ENCODE data around the gene RPRML.
"Not testable (repeated sequence)": the region's sequence is repeated elsewhere in the genome, so short reads cannot be mapped to it uniquely, and the experiment has no call there.

The RPRML gene

DNA sequence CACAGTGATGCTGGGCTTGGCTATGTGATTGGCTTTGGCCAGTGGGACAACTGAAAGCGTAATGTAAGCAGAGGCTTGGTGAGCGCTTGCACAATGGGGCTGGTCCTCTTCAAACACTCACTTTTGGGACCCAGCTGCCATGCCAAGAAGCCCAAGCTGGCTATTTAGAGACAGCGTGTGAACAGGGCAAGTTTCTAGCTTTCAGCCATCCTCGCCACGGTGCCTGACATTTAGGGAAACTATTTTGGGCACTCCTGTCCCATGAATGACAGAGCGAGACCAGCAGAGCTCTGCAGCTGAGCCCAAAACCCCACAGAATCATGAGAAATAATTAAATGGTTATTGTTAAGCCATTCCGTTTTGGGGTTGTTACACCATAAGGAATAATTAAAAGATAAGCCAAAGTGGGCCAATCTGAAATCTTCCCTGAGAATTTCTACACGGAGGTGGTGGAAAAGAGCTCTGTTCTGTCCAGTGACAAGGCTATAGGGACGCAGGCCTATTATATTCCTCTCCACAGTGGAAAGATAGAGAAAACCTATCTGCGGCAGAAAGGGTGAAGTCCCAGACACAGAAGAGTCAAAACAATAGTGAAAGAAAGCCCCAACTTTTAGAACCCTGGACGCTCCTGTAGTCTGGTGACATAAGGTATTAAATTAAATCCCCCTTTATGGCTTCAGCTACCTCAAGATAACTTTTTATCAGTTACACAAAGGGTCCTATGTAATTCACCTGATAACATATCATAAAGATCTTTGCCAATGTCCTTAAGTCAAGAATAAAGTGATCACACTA is 10.8 kb upstream of the RPRML start:
- no peaks in the 10 kb centered on the region for H3K27me3 ChIP-seq (ENCODE audit: control insufficient read depth in 2 of 2, insufficient read depth in 2 of 2, low read length in 2 of 2)
- H3K4me3 ChIP-seq (ENCODE audit: low read length in 2 of 2): no peak overlapping the region
- no peaks in the 10 kb centered on the region for H3K4me1 ChIP-seq (ENCODE audit: control insufficient read depth in 2 of 2, insufficient read depth in 2 of 2, low read length in 2 of 2)
- H3K27ac ChIP-seq (ENCODE audit: low read depth in 2 of 2, low read length in 2 of 2): no peak overlapping the region
- H3K9ac ChIP-seq (ENCODE audit: low read depth in 1 of 2, low read length in 2 of 2): no peak overlapping the region
- H3K9me3 ChIP-seq (ENCODE audit: control insufficient read depth in 2 of 2, low read length in 2 of 2): no peaks in the 10 kb centered on the region
- no peaks in the 10 kb centered on the region for H3K36me3 ChIP-seq (ENCODE audit: control insufficient read depth in 2 of 2, insufficient read depth in 2 of 2, low read length in 2 of 2)

DNA sequence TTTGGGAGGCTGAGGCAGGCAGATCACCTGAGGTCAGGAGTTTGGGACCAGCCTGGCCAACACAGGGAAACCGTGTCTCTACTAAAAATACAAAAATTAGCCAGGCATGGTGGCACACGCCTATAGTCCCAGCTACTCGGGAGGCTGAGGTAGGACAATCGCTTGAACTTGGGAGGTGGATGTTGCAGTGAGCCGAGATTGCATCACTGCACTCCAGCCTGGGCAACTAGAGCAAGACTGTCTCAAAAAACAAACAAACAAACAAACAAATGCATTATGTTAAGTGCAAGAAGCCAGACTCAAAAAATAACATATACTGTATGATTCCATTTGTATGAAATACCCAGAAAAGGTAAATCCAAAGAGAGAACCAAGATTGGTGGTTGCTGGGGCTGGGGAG is 8.9 kb upstream of the RPRML start:
- H3K27ac ChIP-seq (ENCODE audit: low read depth in 2 of 2, low read length in 2 of 2); H3K36me3 ChIP-seq (ENCODE audit: control insufficient read depth in 2 of 2, insufficient read depth in 2 of 2, low read length in 2 of 2); H3K9ac ChIP-seq (ENCODE audit: low read depth in 1 of 2, low read length in 2 of 2); H3K27me3 ChIP-seq (ENCODE audit: control insufficient read depth in 2 of 2, insufficient read depth in 2 of 2, low read length in 2 of 2); H3K9me3 ChIP-seq (ENCODE audit: control insufficient read depth in 2 of 2, low read length in 2 of 2); H3K4me3 ChIP-seq (ENCODE audit: low read length in 2 of 2): not testable (repeated sequence)
- peaks cover 7 to 12% of the 10 kb centered on the region in 2 donors for H3K4me1 ChIP-seq (ENCODE audit: control insufficient read depth in 2 of 2, insufficient read depth in 2 of 2, low read length in 2 of 2)

DNA sequence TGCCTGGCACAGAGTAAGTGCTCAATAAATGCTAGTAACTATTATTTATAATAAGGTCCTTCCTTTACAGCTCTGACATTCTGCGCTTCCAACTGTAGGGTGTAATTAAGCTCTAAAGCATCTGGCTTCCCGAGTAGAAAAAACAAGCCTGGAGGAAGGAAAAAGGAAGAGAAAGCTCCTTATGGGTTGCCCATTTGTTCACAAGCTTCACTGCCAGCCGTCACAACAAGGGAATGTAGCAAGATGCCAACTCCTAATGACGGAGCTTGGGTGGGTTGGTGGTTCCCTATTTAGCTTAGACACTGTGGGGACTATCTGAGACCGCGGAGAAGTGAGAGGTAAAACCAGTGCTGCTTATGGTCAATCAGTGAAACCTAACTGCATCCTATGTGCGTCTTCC is 7.3 kb upstream of the RPRML start:
- Histone ChIP-seq H3K9me3 (ENCODE audit: control insufficient read depth in 2 of 2, low read length in 2 of 2) (no peaks in the 10 kb centered on the region), H3K36me3 (ENCODE audit: control insufficient read depth in 2 of 2, insufficient read depth in 2 of 2, low read length in 2 of 2) (no peaks in the 10 kb centered on the region), H3K4me3 (ENCODE audit: low read length in 2 of 2) (no peak overlapping the region), H3K4me1 (ENCODE audit: control insufficient read depth in 2 of 2, insufficient read depth in 2 of 2, low read length in 2 of 2) (peaks cover 7 to 12% of the 10 kb centered on the region in 2 donors), H3K9ac (ENCODE audit: low read depth in 1 of 2, low read length in 2 of 2) (no peak overlapping the region), H3K27me3 (ENCODE audit: control insufficient read depth in 2 of 2, insufficient read depth in 2 of 2, low read length in 2 of 2) (no peaks in the 10 kb centered on the region), H3K27ac (ENCODE audit: low read depth in 2 of 2, low read length in 2 of 2) (no peak overlapping the region)

DNA sequence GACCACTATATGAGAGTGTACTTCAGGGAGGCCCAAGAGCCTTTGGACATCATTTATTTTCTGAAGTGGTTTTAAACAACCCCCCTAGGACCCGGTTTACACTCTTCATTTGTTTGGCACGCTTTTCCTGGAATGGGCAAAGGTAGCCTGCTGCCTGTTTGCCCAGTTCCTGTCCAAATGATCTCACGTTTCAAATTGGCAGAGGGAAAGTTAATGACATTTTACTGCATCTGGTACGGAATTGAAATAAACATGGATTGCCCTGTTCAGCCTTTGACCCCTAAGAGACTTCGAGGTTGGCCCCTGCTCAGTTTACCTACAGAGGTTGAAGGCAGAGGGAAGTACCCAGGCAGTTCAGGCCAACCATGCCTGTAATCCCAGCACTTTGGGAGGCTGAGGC is 5.8 kb upstream of the RPRML start:
- Histone ChIP-seq H3K4me3 (ENCODE audit: low read length in 2 of 2) (peak overlapping the region in 1 of 2 donors; percentile 20), H3K9me3 (ENCODE audit: control insufficient read depth in 2 of 2, low read length in 2 of 2) (no peaks in the 10 kb centered on the region), H3K36me3 (ENCODE audit: control insufficient read depth in 2 of 2, insufficient read depth in 2 of 2, low read length in 2 of 2) (no peaks in the 10 kb centered on the region), H3K27ac (ENCODE audit: low read depth in 2 of 2, low read length in 2 of 2) (peak overlapping the region; percentile 83 to 84), H3K27me3 (ENCODE audit: control insufficient read depth in 2 of 2, insufficient read depth in 2 of 2, low read length in 2 of 2) (peaks cover 0 to 3% of the 10 kb centered on the region in 2 donors), H3K9ac (ENCODE audit: low read depth in 1 of 2, low read length in 2 of 2) (peak overlapping the region in 1 of 2 donors; percentile 24), H3K4me1 (ENCODE audit: control insufficient read depth in 2 of 2, insufficient read depth in 2 of 2, low read length in 2 of 2) (peaks cover 7 to 12% of the 10 kb centered on the region in 2 donors)

DNA sequence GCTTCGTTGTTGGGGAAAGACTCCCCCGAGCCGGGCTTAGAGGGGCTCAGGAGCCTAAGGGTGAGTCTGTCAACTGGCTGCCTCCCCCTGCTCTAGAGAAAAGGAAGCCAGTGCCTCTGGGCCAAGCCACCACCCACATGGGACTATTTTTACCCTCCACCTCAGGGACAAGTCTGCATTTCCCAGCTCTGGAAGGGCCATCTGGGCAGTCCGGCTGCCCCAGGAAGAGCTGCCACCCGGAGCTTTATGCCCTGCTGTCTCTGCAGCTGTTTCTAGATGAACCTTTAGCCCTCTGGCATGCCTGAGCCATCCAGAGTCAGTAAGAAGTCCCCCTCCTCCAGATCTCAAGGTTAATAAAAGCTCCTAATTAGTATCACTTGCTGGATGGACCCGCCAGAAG is 5.3 kb upstream of the RPRML start:
- H3K4me3 ChIP-seq (ENCODE audit: low read length in 2 of 2): peak overlapping the region in 1 of 2 donors; percentile 20
- H3K27me3 ChIP-seq (ENCODE audit: control insufficient read depth in 2 of 2, insufficient read depth in 2 of 2, low read length in 2 of 2): peaks cover 0 to 4% of the 10 kb centered on the region in 2 donors
- H3K9ac ChIP-seq (ENCODE audit: low read depth in 1 of 2, low read length in 2 of 2): peak overlapping the region in 1 of 2 donors; percentile 24
- no peaks in the 10 kb centered on the region for H3K36me3 ChIP-seq (ENCODE audit: control insufficient read depth in 2 of 2, insufficient read depth in 2 of 2, low read length in 2 of 2)
- peaks cover 9 to 14% of the 10 kb centered on the region in 2 donors for H3K4me1 ChIP-seq (ENCODE audit: control insufficient read depth in 2 of 2, insufficient read depth in 2 of 2, low read length in 2 of 2)
- no peaks in the 10 kb centered on the region for H3K9me3 ChIP-seq (ENCODE audit: control insufficient read depth in 2 of 2, low read length in 2 of 2)
- peak overlapping the region; percentile 83 to 84 for H3K27ac ChIP-seq (ENCODE audit: low read depth in 2 of 2, low read length in 2 of 2)

DNA sequence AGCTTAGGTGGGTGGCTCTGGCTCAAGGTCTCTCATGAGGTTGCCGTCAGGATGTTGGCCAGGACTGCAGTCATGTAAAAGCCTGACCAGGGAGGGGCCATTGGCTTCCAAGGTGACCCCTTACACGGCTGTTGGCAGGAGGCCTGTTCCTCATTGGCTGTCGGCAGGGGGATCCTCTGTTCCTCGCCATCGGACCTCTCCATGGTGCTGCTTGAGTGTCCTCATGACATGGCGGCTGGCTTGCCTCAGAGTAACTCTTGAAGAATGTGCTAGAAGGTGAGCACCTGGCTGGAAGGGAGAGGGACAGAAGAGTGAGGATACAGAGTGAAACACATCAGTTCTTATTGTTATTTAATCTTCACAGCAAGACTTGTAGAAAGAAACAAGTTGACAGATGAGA is 4.7 kb upstream of the RPRML start:
- H3K4me1 ChIP-seq (ENCODE audit: control insufficient read depth in 2 of 2, insufficient read depth in 2 of 2, low read length in 2 of 2): peaks cover 13 to 19% of the 10 kb centered on the region in 2 donors

DNA sequence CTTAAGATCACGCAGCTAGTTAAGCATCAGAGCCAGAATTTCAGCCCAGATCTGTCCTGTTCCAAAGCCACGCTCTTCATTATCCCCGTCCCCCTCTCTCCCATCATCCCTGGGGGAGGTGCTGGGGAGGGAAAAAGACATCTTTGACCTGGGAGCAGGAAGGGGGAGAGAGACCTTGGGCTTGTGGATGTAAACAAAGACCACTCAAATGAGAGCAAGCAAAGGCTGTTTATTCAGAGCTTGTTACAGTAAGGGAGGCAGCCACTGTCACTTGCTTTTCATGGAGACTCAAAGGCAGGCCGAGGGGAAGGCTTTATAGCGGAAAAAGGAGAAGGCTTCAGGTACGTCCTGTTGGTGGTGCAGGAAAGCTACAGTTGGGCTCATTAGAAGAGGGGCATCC is 3.5 kb upstream of the RPRML start:
- H3K27me3 ChIP-seq (ENCODE audit: control insufficient read depth in 2 of 2, insufficient read depth in 2 of 2, low read length in 2 of 2): peaks cover 7 to 11% of the 10 kb centered on the region in 2 donors
- no peaks in the 10 kb centered on the region for H3K36me3 ChIP-seq (ENCODE audit: control insufficient read depth in 2 of 2, insufficient read depth in 2 of 2, low read length in 2 of 2)
- no peaks in the 10 kb centered on the region for H3K9me3 ChIP-seq (ENCODE audit: control insufficient read depth in 2 of 2, low read length in 2 of 2)
- H3K4me3 ChIP-seq (ENCODE audit: low read length in 2 of 2): no peak overlapping the region
- H3K4me1 ChIP-seq (ENCODE audit: control insufficient read depth in 2 of 2, insufficient read depth in 2 of 2, low read length in 2 of 2): peaks cover 13 to 25% of the 10 kb centered on the region in 2 donors
- no peak overlapping the region for H3K27ac ChIP-seq (ENCODE audit: low read depth in 2 of 2, low read length in 2 of 2)
- no peak overlapping the region for H3K9ac ChIP-seq (ENCODE audit: low read depth in 1 of 2, low read length in 2 of 2)

More for the DNA sequence above, 4.7 kb upstream of the RPRML start:
- no peaks in the 10 kb centered on the region for H3K9me3 ChIP-seq (ENCODE audit: control insufficient read depth in 2 of 2, low read length in 2 of 2)
- peaks cover 0 to 5% of the 10 kb centered on the region in 2 donors for H3K27me3 ChIP-seq (ENCODE audit: control insufficient read depth in 2 of 2, insufficient read depth in 2 of 2, low read length in 2 of 2)
- no peak overlapping the region for H3K9ac ChIP-seq (ENCODE audit: low read depth in 1 of 2, low read length in 2 of 2)
- H3K36me3 ChIP-seq (ENCODE audit: control insufficient read depth in 2 of 2, insufficient read depth in 2 of 2, low read length in 2 of 2): no peaks in the 10 kb centered on the region
- H3K4me3 ChIP-seq (ENCODE audit: low read length in 2 of 2): no peak overlapping the region
- peak overlapping the region; percentile 83 to 84 for H3K27ac ChIP-seq (ENCODE audit: low read depth in 2 of 2, low read length in 2 of 2)

DNA sequence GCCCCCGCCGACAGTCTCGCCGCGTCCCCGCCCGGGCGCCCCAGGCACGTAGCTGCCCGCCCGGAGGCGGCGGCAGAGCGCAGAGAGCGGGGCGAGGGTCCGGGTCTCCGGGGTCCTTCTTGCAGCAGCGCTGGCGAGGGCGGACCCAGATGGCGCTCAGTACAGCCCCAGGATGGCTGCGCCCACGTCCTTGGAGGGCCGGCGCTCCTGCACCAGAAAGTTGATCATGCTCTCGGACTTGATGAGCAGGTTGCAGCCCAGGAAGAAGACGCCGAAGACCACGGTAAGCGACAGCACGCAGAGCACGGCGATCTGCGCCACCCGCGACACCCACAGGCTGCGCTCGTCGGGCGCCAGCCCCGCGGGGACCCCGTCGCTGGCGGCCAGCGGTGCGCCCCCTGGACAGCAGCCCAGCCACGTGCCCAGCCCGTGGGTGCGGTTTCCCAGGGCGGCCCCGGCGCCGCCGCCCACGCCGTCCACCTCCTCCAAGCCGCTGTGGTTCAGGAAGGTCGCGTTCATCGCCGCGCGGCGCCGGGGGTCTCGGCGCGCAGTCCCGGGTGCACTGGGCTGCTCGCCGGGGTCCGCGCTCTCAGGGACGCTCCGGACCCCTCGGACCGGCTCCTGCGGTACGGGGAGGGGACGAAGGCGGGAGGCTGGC is 435 bp downstream of the RPRML start:
- Histone ChIP-seq H3K4me1 (ENCODE audit: control insufficient read depth in 2 of 2, insufficient read depth in 2 of 2, low read length in 2 of 2) (peaks cover 6 to 15% of the 10 kb centered on the region in 2 donors), H3K9ac (ENCODE audit: low read depth in 1 of 2, low read length in 2 of 2) (peak overlapping the region in 1 of 2 donors; percentile 10), H3K36me3 (ENCODE audit: control insufficient read depth in 2 of 2, insufficient read depth in 2 of 2, low read length in 2 of 2) (no peaks in the 10 kb centered on the region), H3K4me3 (ENCODE audit: low read length in 2 of 2) (peak overlapping the region; percentile 58 to 59), H3K27me3 (ENCODE audit: control insufficient read depth in 2 of 2, insufficient read depth in 2 of 2, low read length in 2 of 2) (peaks cover 15 to 22% of the 10 kb centered on the region in 2 donors), H3K27ac (ENCODE audit: low read depth in 2 of 2, low read length in 2 of 2) (no peak overlapping the region), H3K9me3 (ENCODE audit: control insufficient read depth in 2 of 2, low read length in 2 of 2) (no peaks in the 10 kb centered on the region)

DNA sequence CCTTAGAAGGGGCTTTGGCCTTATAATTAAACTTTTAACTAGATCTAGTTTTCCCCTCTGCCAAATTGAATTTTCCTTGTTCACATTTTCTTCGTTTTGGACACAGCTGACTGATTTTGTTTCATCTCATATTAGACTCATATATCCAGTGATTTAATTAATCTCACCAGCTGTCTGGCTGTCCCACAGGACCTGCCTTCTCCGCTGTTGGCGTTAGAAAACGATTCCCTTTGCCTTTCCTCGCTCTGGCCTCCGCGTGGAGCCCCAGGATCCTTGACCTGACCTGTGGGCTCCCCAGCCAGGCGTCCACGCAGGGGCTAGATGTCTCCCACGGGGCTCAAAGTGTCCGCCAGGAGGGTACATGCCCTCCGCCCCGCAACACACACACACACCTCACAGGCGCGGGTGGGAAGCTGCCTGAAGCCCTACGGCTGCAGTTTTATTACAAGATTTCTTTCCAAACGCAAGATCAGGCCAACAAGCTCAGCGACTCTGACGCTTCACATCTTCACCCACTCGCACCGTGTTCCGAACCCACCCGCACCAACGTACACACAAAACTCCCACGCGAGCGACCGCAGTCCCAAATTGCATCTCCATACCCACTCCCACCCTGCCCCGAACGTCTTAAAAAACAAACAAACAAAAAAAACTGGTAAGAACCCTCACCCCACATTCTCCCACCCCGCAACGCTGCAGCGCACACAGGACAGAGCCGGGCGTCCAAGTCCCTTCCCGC is 1.1 kb downstream of the RPRML start:
- no peak overlapping the region for H3K4me3 ChIP-seq (ENCODE audit: low read length in 2 of 2)
- no peak overlapping the region for H3K9ac ChIP-seq (ENCODE audit: low read depth in 1 of 2, low read length in 2 of 2)
- H3K27me3 ChIP-seq (ENCODE audit: control insufficient read depth in 2 of 2, insufficient read depth in 2 of 2, low read length in 2 of 2): peaks cover 15 to 22% of the 10 kb centered on the region in 2 donors
- H3K36me3 ChIP-seq (ENCODE audit: control insufficient read depth in 2 of 2, insufficient read depth in 2 of 2, low read length in 2 of 2): no peaks in the 10 kb centered on the region
- H3K27ac ChIP-seq (ENCODE audit: low read depth in 2 of 2, low read length in 2 of 2): no peak overlapping the region
- H3K9me3 ChIP-seq (ENCODE audit: control insufficient read depth in 2 of 2, low read length in 2 of 2): no peaks in the 10 kb centered on the region
- peaks cover 6 to 14% of the 10 kb centered on the region in 2 donors for H3K4me1 ChIP-seq (ENCODE audit: control insufficient read depth in 2 of 2, insufficient read depth in 2 of 2, low read length in 2 of 2)

DNA sequence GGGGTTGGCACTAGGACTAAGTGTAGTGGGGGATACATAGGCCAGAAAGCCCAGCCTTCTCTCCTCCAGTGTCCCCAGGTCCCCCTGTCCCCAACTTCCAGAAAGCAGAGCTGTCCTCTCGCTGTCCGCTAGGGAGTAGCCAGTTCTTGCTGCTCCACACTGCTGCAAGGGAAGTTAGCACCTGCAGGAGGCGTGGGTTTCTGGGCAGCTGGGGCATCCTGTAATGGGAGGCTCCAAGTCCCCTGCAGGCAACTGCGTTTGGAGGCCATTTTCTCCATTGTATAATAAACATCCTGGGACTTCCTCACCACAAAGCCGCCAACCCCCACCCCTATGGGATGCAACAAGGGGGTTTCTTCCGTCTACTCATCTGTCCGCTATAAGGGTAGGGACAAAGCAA is 1.7 kb downstream of the RPRML start:
- Histone ChIP-seq H3K4me3 (ENCODE audit: low read length in 2 of 2) (no peak overlapping the region), H3K27ac (ENCODE audit: low read depth in 2 of 2, low read length in 2 of 2) (no peak overlapping the region), H3K27me3 (ENCODE audit: control insufficient read depth in 2 of 2, insufficient read depth in 2 of 2, low read length in 2 of 2) (peaks cover 15 to 22% of the 10 kb centered on the region in 2 donors), H3K4me1 (ENCODE audit: control insufficient read depth in 2 of 2, insufficient read depth in 2 of 2, low read length in 2 of 2) (peaks cover 7 to 14% of the 10 kb centered on the region in 2 donors), H3K9ac (ENCODE audit: low read depth in 1 of 2, low read length in 2 of 2) (no peak overlapping the region), H3K9me3 (ENCODE audit: control insufficient read depth in 2 of 2, low read length in 2 of 2) (no peaks in the 10 kb centered on the region), H3K36me3 (ENCODE audit: control insufficient read depth in 2 of 2, insufficient read depth in 2 of 2, low read length in 2 of 2) (no peaks in the 10 kb centered on the region)

All from mucosa of rectum (tissue), 2 donors.